Keratinocyte (primary cell): ENCODE measurements around the gene RSPH1. TPM values are rescaled to one million over a fixed set of nuclear protein-coding genes. Genes with fewer than 3 reads are reported as not detected.

Source experiments
- DNase-seq: peaks from one replicate; pipeline ENCODE4 v3.0.0-alpha.2; 2011; ENCODE audit warnings: low read depth, missing footprints, low spot score
- FAIRE-seq: peaks from 2 replicates; lab custom pipeline; 2011; peaks lifted over from hg19 to GRCh38; lab: Jason Lieb, UNC
- H2AFZ ChIP-seq: 2 replicates; pipeline ENCODE4 v1.6.0; 2012; ENCODE audit warnings: low read length, control low read depth, inconsistent platforms; ENCODE audit not compliant: control insufficient read depth
- H3K27ac ChIP-seq: 2 replicates; pipeline ENCODE4 v1.5.1; 2011; ENCODE audit warnings: low read length; ENCODE audit not compliant: control insufficient read depth, insufficient read depth
- H3K27me3 ChIP-seq: 3 replicates; pipeline ENCODE4 v1.6.0; 2011; ENCODE audit warnings: low read length; ENCODE audit not compliant: control insufficient read depth, insufficient read depth; ENCODE audit errors: extremely low read depth
- H3K36me3 ChIP-seq, 2 experiments: 2 replicates in 1 of 2; 3 replicates in 1 of 2; pipeline ENCODE4 v1.5.1; 2011; ENCODE audit warnings: low read length in 2 of 2, mild to moderate bottlenecking in 1 of 2; ENCODE audit not compliant: control insufficient read depth in 2 of 2, insufficient read depth in 2 of 2; ENCODE audit errors: extremely low read depth in 1 of 2
- H3K4me1 ChIP-seq: 3 replicates; pipeline ENCODE4 v1.5.1; 2011; ENCODE audit warnings: low read length; ENCODE audit not compliant: control insufficient read depth, insufficient read depth; ENCODE audit errors: extremely low read depth
- H3K4me2 ChIP-seq: 3 replicates; pipeline ENCODE4 v1.6.0; 2011; ENCODE audit warnings: low read depth, low read length; ENCODE audit not compliant: control insufficient read depth, insufficient read depth; ENCODE audit errors: extremely low read depth
- H3K4me3 ChIP-seq, 3 experiments: fragments of 200-600 bp in 1 of 3; sonication (generic) in 1 of 3; 2 replicates in 2 of 3; 3 replicates in 1 of 3; pipeline ENCODE4 v1.5.1; 2011 to 2016; ENCODE audit warnings: low read length in 3 of 3, mild to moderate bottlenecking in 3 of 3, control low read depth in 2 of 3, inconsistent platforms in 1 of 3, low read depth in 1 of 3, mixed read lengths in 1 of 3, mixed run types in 1 of 3, moderate library complexity in 1 of 3; ENCODE audit not compliant: control insufficient read depth in 2 of 3, insufficient read depth in 2 of 3; ENCODE audit errors: extremely low read depth in 1 of 3
- H3K79me2 ChIP-seq: 2 replicates; pipeline ENCODE4 v1.6.0; 2012; ENCODE audit warnings: low read length; ENCODE audit not compliant: control insufficient read depth, insufficient read depth
- H3K9ac ChIP-seq: 3 replicates; pipeline ENCODE4 v1.6.0; 2011; ENCODE audit warnings: low read length; ENCODE audit not compliant: control insufficient read depth, insufficient read depth; ENCODE audit errors: extremely low read depth
- H3K9me1 ChIP-seq: 3 replicates; pipeline ENCODE4 v1.6.0; 2011; ENCODE audit warnings: low read length; ENCODE audit not compliant: control insufficient read depth, insufficient read depth; ENCODE audit errors: extremely low read depth
- H3K9me3 ChIP-seq: 2 replicates; pipeline ENCODE4 v1.5.1; 2012; ENCODE audit warnings: low read depth, low read length; ENCODE audit not compliant: control insufficient read depth
- H4K20me1 ChIP-seq: 3 replicates; pipeline ENCODE4 v1.6.0; 2011; ENCODE audit warnings: low read length; ENCODE audit not compliant: control insufficient read depth, insufficient read depth; ENCODE audit errors: extremely low read depth
- CTCF ChIP-seq, 3 experiments: IDR thresholded peaks in 1 of 3; conservative IDR thresholded peaks in 1 of 3; optimal IDR thresholded peaks in 1 of 3; 2 replicates in 2 of 3; 3 replicates in 1 of 3; pipeline versions ENCODE3 to v1.5.1; 2011; ENCODE audit warnings: low read length in 3 of 3, mild to moderate bottlenecking in 3 of 3, moderate library complexity in 2 of 3, control low read depth in 1 of 3, inconsistent platforms in 1 of 3; ENCODE audit not compliant: insufficient read depth in 2 of 3; ENCODE audit errors: extremely low read depth in 1 of 3
- EZH2 ChIP-seq: IDR thresholded peaks from one replicate; pipeline ENCODE4 v1.6.1; 2012; ENCODE audit warnings: inconsistent platforms, mild to moderate bottlenecking, low read length, moderate library complexity
- dilution Hi-C: fragments of 300-500 bp; cut with MboI; formaldehyde crosslinking; loops from one replicate; pipeline ENCODE4 v1.7.0; 2020; ENCODE audit warnings: low sequenced_read_pairs; ENCODE audit not compliant: extremely low pct_ligation_motif_present
- polyA plus RNA-seq, 5 experiments: library from polyadenylated mRNA; depleted of rRNA in 3 of 5; stranded (reverse) in 3 of 5; stranded (forward) in 1 of 5; unstranded in 1 of 5; fragments of >200 nt; gene quantifications; 1 replicate in 1 of 5; 2 replicates in 3 of 5; 3 replicates in 1 of 5; pipeline versions ENCODE4 v1.2.1 to v1.2.3, GENCODE V29; 2011 to 2012; ENCODE audit warnings: missing spikeins in 2 of 5, low read depth in 1 of 5, low replicate concordance in 1 of 5

Gene RSPH1
- polyA plus RNA-seq, 1 donor (not counting 4 experiments of a cell fraction or from before 2014, with no cell fraction given): 0.50 TPM

GRCh38 chr21:42452401-42453223 lies 43.4 kb downstream of the RSPH1 start:
- Histone ChIP-seq H2AFZ (no peak overlapping the region), H3K36me3 (no peaks in the 10 kb centered on the region), H3K79me2 (no peaks in the 10 kb centered on the region), H3K27me3 (no peaks in the 10 kb centered on the region), H3K4me3 (no peak overlapping the region), H4K20me1 (no peaks in the 10 kb centered on the region), H3K9me1 (no peaks in the 10 kb centered on the region), H3K9ac (no peak overlapping the region), H3K27ac (no peak overlapping the region), H3K4me2 (no peak overlapping the region), H3K9me3 (no peaks in the 10 kb centered on the region), H3K4me1 (no peaks in the 10 kb centered on the region)
- dilution Hi-C loops: no loop called here
- no peak for TF ChIP-seq CTCF (optimal IDR thresholded peaks at IDR 0.05 in 1 of 3, IDR thresholded peaks at IDR 0.05 in 1 of 3, conservative IDR thresholded peaks at IDR 0.05 in 1 of 3; ENCODE audit: extremely low read depth in 1 of 3, insufficient read depth in 2 of 3, low read length in 3 of 3)
- TF ChIP-seq EZH2: no peak
- FAIRE-seq (no peak), DNase-seq (no peak)

- FAIRE-seq (no peak), DNase-seq (no peak)
- Histone ChIP-seq H3K36me3 (no peaks in the 10 kb centered on the region), H3K9me3 (no peaks in the 10 kb centered on the region), H3K9me1 (no peaks in the 10 kb centered on the region), H3K4me3 (no peak overlapping the region), H2AFZ (no peak overlapping the region), H3K4me2 (no peak overlapping the region), H3K27me3 (no peaks in the 10 kb centered on the region), H3K79me2 (no peaks in the 10 kb centered on the region), H3K27ac (no peak overlapping the region), H3K4me1 (no peaks in the 10 kb centered on the region), H4K20me1 (no peaks in the 10 kb centered on the region), H3K9ac (no peak overlapping the region)
- dilution Hi-C loops: no loop called here
- TF ChIP-seq CTCF (optimal IDR thresholded peaks at IDR 0.05 in 1 of 3, IDR thresholded peaks at IDR 0.05 in 1 of 3, conservative IDR thresholded peaks at IDR 0.05 in 1 of 3; ENCODE audit: extremely low read depth in 1 of 3, insufficient read depth in 2 of 3, low read length in 3 of 3) (no peak), EZH2 (no peak)
Observed at GRCh38 chr21:42451941-42452340, 44.1 kb downstream of the RSPH1 start.
